ENCODE measurements around the gene MPPED2.

MPPED2 gene

GRCh38 chr11:30364139-30364836 is 221.9 kb downstream of the MPPED2 start:
- no peak for DNase-seq (ENCODE audit: low spot score)

- no peak for DNase-seq (ENCODE audit: low spot score)
Measured at GRCh38 chr11:30360741-30361140, 225.4 kb downstream of the MPPED2 start.

All from germinal center (tissue), 1 donor.